Measurements from ENCODE around the gene DDC. TPM values are rescaled to one million over a fixed set of nuclear protein-coding genes. Genes with fewer than 3 reads are reported as not detected.

DDC gene
- total and polyA plus RNA-seq, 2 donors (not counting 3 experiments of a cell fraction or from before 2014, with no cell fraction given): not detected

- dilution Hi-C loops (cut with MboI; ENCODE audit: extremely low pct_ligation_motif_present, low sequenced_read_pairs): no loop called here
- peaks cover 0 to 5% of the 10 kb centered on the region in 2 experiments for H3K27me3 ChIP-seq (ENCODE audit: control insufficient read depth in 2 of 2, insufficient read depth in 2 of 2, low read length in 2 of 2)
- no peaks in the 10 kb centered on the region for H3K9me3 ChIP-seq (replicated peaks; ENCODE audit: control insufficient read depth, insufficient read depth, low read length)
- POLR2A ChIA-PET: no interaction called here
- FAIRE-seq (no peak), DNase-seq (ENCODE audit: low read depth, low spot score) (no peak)
- H4K20me1 ChIP-seq (replicated peaks; ENCODE audit: control insufficient read depth, extremely low read depth, insufficient read depth, low read length): no peaks in the 10 kb centered on the region
- CTCF ChIA-PET: interaction anchor here (0.9 to 1.6 kb wide), 3 partner anchors 258 to 700 kb away, joined by 3 to 9 read pairs (median 5); no protein-coding TSS in a partner anchor
- no peak overlapping the region for H3K4me3 ChIP-seq (replicated peaks in 1 of 3; ENCODE audit: insufficient read depth in 1 of 3, low read depth in 1 of 3, low read length in 3 of 3)
- no peaks in the 10 kb centered on the region for H3K36me3 ChIP-seq (ENCODE audit: control insufficient read depth in 2 of 2, extremely low read depth in 1 of 2, insufficient read depth in 2 of 2, low read length in 2 of 2)
- no peak overlapping the region for H3K9ac ChIP-seq (replicated peaks; ENCODE audit: extremely low read depth, insufficient read depth, low read length)
- no peak for TF ChIP-seq JUN (IDR thresholded peaks at IDR 0.05; ENCODE audit: borderline replicate concordance, insufficient read depth, insufficient read length, low read depth)
- no peak for TF ChIP-seq MYC (IDR thresholded peaks at IDR 0.05; ENCODE audit: low read depth, low read length)
- TF ChIP-seq MAX (IDR thresholded peaks at IDR 0.05; ENCODE audit: insufficient read depth, insufficient read length): no peak
- no peak for TF ChIP-seq EZH2 (IDR thresholded peaks at IDR 0.05; ENCODE audit: borderline replicate concordance, low read depth, low read length, severe bottlenecking)
- TF ChIP-seq GATA2 (IDR thresholded peaks at IDR 0.05; ENCODE audit: insufficient read depth, insufficient read length, low read depth, low read length): no peak
- no peak for TF ChIP-seq POLR2A (IDR thresholded peaks at IDR 0.05; ENCODE audit: low read depth, low read length)
- TF ChIP-seq POLR2AphosphoS5 (IDR thresholded peaks at IDR 0.05; ENCODE audit: insufficient read depth, low read depth, low read length): no peak
- no peak for TF ChIP-seq CTCF (IDR thresholded peaks at IDR 0.05; ENCODE audit: extremely low read depth in 1 of 2, insufficient read depth in 1 of 2, low read depth in 1 of 2, low read length in 2 of 2)
- no peak for TF ChIP-seq FOS (IDR thresholded peaks at IDR 0.05; ENCODE audit: borderline replicate concordance, insufficient read depth, low read length)
- intact Hi-C loops (cut with micrococcal nuclease): no loop called here
- H3K9me1 ChIP-seq (replicated peaks; ENCODE audit: control insufficient read depth, extremely low read depth, insufficient read depth, low read length): no peaks in the 10 kb centered on the region
- no peak overlapping the region for H2AFZ ChIP-seq (ENCODE audit: low read depth, low read length)
- BruUV-seq (replicated peaks): no TSS peak
- H3K4me1 ChIP-seq (ENCODE audit: control insufficient read depth, extremely low read depth, insufficient read depth, low read length): peaks cover 7% of the 10 kb centered on the region
- no peak overlapping the region for H3K4me2 ChIP-seq (ENCODE audit: insufficient read depth, low read length)
- H3K79me2 ChIP-seq (ENCODE audit: control insufficient read depth, insufficient read depth, low read length): no peaks in the 10 kb centered on the region
- H3K27ac ChIP-seq (ENCODE audit: insufficient read depth, low read depth, low read length): no peak overlapping the region
Measured at GRCh38 chr7:50463035-50463434, 102.2 kb downstream of the DDC start.
